Neural progenitor cell (in vitro differentiated cells): Measurements from ENCODE around the gene SLC17A9. TPM values are rescaled to one million over a fixed set of nuclear protein-coding genes. Genes with fewer than 3 reads are reported as not detected.

Source experiments
- DNase-seq: peaks from one replicate; pipeline ENCODE4 v3.0.0-alpha.2; 2016; ENCODE audit warnings: low spot score
- H2AFZ ChIP-seq: fragments of 200-600 bp; sonication (generic); replicated peaks from 2 replicates; pipeline ENCODE4 v1.6.1; 2016; ENCODE audit warnings: antibody characterized with exemption
- H3F3A ChIP-seq: fragments of 200-600 bp; sonication (generic); 2 replicates; pipeline ENCODE4 v1.6.1; 2016; ENCODE audit warnings: antibody characterized with exemption, low read depth
- H3K27ac ChIP-seq: fragments of 200-600 bp; sonication (generic); 2 replicates; pipeline ENCODE4 v1.5.1; 2016; ENCODE audit warnings: mild to moderate bottlenecking
- H3K27me3 ChIP-seq: fragments of 200-600 bp; sonication (generic); 2 replicates; pipeline ENCODE4 v1.6.1; 2016; ENCODE audit warnings: mild to moderate bottlenecking, moderate library complexity
- H3K36me3 ChIP-seq: fragments of 200-600 bp; sonication (generic); 2 replicates; pipeline ENCODE4 v1.5.1; 2016
- H3K4me1 ChIP-seq: fragments of 200-600 bp; sonication (generic); 2 replicates; pipeline ENCODE4 v1.6.1; 2016; ENCODE audit warnings: mixed run types
- H3K4me2 ChIP-seq: fragments of 200-600 bp; sonication (generic); 2 replicates; pipeline ENCODE4 v1.6.1; 2016
- H3K4me3 ChIP-seq: fragments of 200-600 bp; sonication (generic); 2 replicates; pipeline ENCODE4 v1.5.1; 2016
- H3K79me2 ChIP-seq: fragments of 200-600 bp; sonication (generic); 2 replicates; pipeline ENCODE4 v1.6.1; 2016; ENCODE audit warnings: low read depth
- H3K9ac ChIP-seq: fragments of 200-600 bp; sonication (generic); 2 replicates; pipeline ENCODE4 v1.6.1; 2016
- H3K9me3 ChIP-seq: fragments of 200-600 bp; sonication (generic); 2 replicates; pipeline ENCODE4 v1.5.1; 2016; ENCODE audit warnings: low read depth
- H4K20me1 ChIP-seq: fragments of 200-600 bp; sonication (generic); 2 replicates; pipeline ENCODE4 v1.6.1; 2016; ENCODE audit warnings: low read depth
- H3K27ac Mint-ChIP-seq: 3 replicates; pipeline ENCODE4 v1.8.0; 2021; ENCODE audit warnings: mixed read lengths
- H3K27me3 Mint-ChIP-seq: 2 replicates; pipeline ENCODE4 v1.8.0; 2022; ENCODE audit warnings: low read depth, mild to moderate bottlenecking, inconsistent platforms, moderate library complexity, mixed read lengths; ENCODE audit not compliant: insufficient read depth
- H3K36me3 Mint-ChIP-seq: 3 replicates; pipeline ENCODE4 v1.8.0; 2021; ENCODE audit warnings: mixed read lengths
- H3K4me1 Mint-ChIP-seq: 3 replicates; pipeline ENCODE4 v1.8.0; 2021; ENCODE audit warnings: mixed read lengths
- H3K4me3 Mint-ChIP-seq: 3 replicates; pipeline ENCODE4 v1.8.0; 2021; ENCODE audit warnings: mild to moderate bottlenecking, moderate library complexity, mixed read lengths
- H3K9me3 Mint-ChIP-seq: 3 replicates; pipeline ENCODE4 v1.8.0; 2020; ENCODE audit warnings: mixed read lengths
- CTCF ChIP-seq: fragments of 200-600 bp; sonication (generic); IDR thresholded peaks from 2 replicates; pipeline ENCODE4 v1.5.1; 2017; ENCODE audit warnings: antibody characterized with exemption, mild to moderate bottlenecking
- EZH2 ChIP-seq: fragments of 200-600 bp; sonication (generic); IDR thresholded peaks from 2 replicates; pipeline ENCODE4 v1.6.1; 2017; ENCODE audit warnings: antibody characterized with exemption, mild to moderate bottlenecking, moderate library complexity
- EZH2phosphoT487 ChIP-seq: fragments of 200-600 bp; sonication (generic); IDR thresholded peaks from 2 replicates; pipeline ENCODE4 v1.6.1; 2017; ENCODE audit warnings: antibody characterized with exemption
- total RNA-seq: library from RNA; depleted of rRNA; stranded (reverse); fragments of >200 nt; gene quantifications from 2 replicates; pipeline ENCODE4 v1.2.3, GENCODE V29; 2015; ENCODE audit warnings: low replicate concordance

SLC17A9 gene
- total RNA-seq, 1 donor from 2014 or later: 0.17 TPM

DNA sequence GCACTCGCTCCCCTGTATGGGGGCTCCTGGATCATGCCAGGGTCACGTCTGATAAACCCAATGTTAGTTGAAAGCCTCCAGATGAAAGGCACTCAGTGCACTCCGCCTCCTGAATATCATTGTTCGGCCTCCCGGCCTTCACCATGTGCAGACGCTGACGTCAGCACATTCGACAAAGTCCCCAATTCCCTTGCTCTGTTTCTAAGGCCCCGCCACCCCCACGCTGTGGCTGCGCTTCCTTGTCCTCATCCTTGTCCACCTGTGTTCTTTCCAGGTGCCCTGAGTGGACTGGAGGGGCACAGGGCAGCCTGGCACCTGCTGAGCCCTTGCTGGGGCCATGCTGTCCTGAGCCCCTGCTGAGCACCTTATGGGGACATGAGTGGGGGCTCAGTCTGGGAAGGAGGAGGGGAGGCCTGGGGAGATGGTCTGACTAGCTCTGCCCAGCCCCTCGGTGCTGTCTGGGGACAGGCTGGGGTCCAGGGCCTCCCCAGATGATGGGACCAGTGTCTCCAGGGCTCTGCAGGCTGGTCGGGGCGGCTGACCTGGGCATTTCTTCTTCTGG lies 64.1 kb downstream of the SLC17A9 start:
- peak overlapping the region; percentile 76 for H3K27ac Mint-ChIP-seq
- Histone ChIP-seq H3K9me3 (peaks cover 5% of the 10 kb centered on the region), H3K4me2 (no peak overlapping the region), H4K20me1 (no peaks in the 10 kb centered on the region), H3K27ac (no peak overlapping the region), H3F3A (peaks cover 15% of the 10 kb centered on the region), H3K4me3 (no peak overlapping the region), H3K79me2 (no peaks in the 10 kb centered on the region), H3K9ac (no peak overlapping the region), H3K27me3 (peaks cover 28% of the 10 kb centered on the region), H3K36me3 (no peaks in the 10 kb centered on the region), H3K4me1 (peaks cover 13% of the 10 kb centered on the region), H2AFZ (no peak overlapping the region)
- no peak for DNase-seq
- peaks cover 31% of the 10 kb centered on the region for H3K9me3 Mint-ChIP-seq
- peak overlapping the region; percentile 70 for H3K4me3 Mint-ChIP-seq
- TF ChIP-seq CTCF (no peak), EZH2phosphoT487 (no peak), EZH2 (no peak)
- peaks cover 38% of the 10 kb centered on the region for H3K27me3 Mint-ChIP-seq
- H3K4me1 Mint-ChIP-seq: peaks cover 29% of the 10 kb centered on the region
- H3K36me3 Mint-ChIP-seq: peaks cover 5% of the 10 kb centered on the region

GRCh38 chr20:63017076-63017825 lies 64.7 kb downstream of the SLC17A9 start:
- TF ChIP-seq CTCF (no peak), EZH2 (no peak), EZH2phosphoT487 (no peak)
- Histone ChIP-seq H3K9ac (no peak overlapping the region), H2AFZ (no peak overlapping the region), H3K36me3 (no peaks in the 10 kb centered on the region), H3K9me3 (peaks cover 5% of the 10 kb centered on the region), H4K20me1 (no peaks in the 10 kb centered on the region), H3K4me2 (no peak overlapping the region), H3K27ac (no peak overlapping the region), H3F3A (peaks cover 15% of the 10 kb centered on the region), H3K4me1 (peaks cover 13% of the 10 kb centered on the region), H3K27me3 (peaks cover 22% of the 10 kb centered on the region), H3K79me2 (no peaks in the 10 kb centered on the region), H3K4me3 (no peak overlapping the region)
- Mint-ChIP-seq H3K4me1 (peaks cover 32% of the 10 kb centered on the region), H3K4me3 (no peak overlapping the region), H3K27me3 (peaks cover 36% of the 10 kb centered on the region), H3K9me3 (peaks cover 28% of the 10 kb centered on the region), H3K36me3 (peaks cover 5% of the 10 kb centered on the region), H3K27ac (no peak overlapping the region)
- no peak for DNase-seq

GRCh38 chr20:63017826-63018411 lies 65.4 kb downstream of the SLC17A9 start:
- Histone ChIP-seq H3K27ac (no peak overlapping the region), H3K9me3 (peaks cover 5% of the 10 kb centered on the region), H3K4me3 (no peak overlapping the region), H3K27me3 (peaks cover 15% of the 10 kb centered on the region), H3K4me1 (peaks cover 13% of the 10 kb centered on the region), H4K20me1 (no peaks in the 10 kb centered on the region), H2AFZ (no peak overlapping the region), H3K4me2 (no peak overlapping the region), H3K79me2 (no peaks in the 10 kb centered on the region), H3K36me3 (no peaks in the 10 kb centered on the region), H3K9ac (no peak overlapping the region), H3F3A (peaks cover 15% of the 10 kb centered on the region)
- Mint-ChIP-seq H3K4me1 (peaks cover 35% of the 10 kb centered on the region), H3K4me3 (no peak overlapping the region), H3K27ac (no peak overlapping the region), H3K36me3 (peaks cover 4% of the 10 kb centered on the region), H3K9me3 (peaks cover 24% of the 10 kb centered on the region), H3K27me3 (peaks cover 30% of the 10 kb centered on the region)
- no peak for DNase-seq
- no peak for TF ChIP-seq EZH2phosphoT487
- TF ChIP-seq EZH2: no peak
- TF ChIP-seq CTCF: no peak

Other genes with a start within 250 kb of the SLC17A9 start
- gene NTSR1, start 243.9 kb upstream of the SLC17A9 start, total RNA-seq: 0.12 and 0.26 TPM in 2 replicates
- gene MRGBP, start 156.2 kb upstream of the SLC17A9 start, total RNA-seq: 14.0 and 18.1 TPM in 2 replicates
- 7.0 and 23.9 TPM in 2 replicates for gene OGFR, start 147.9 kb upstream of the SLC17A9 start, total RNA-seq
- gene COL9A3, start 135.7 kb upstream of the SLC17A9 start, total RNA-seq: 10.5 and 34.8 TPM in 2 replicates
- 29.1 and 36.3 TPM in 2 replicates for gene TCFL5, start 90.9 kb upstream of the SLC17A9 start, total RNA-seq
- gene DIDO1, start 26.2 kb upstream of the SLC17A9 start, total RNA-seq: 64.5 and 68.5 TPM in 2 replicates
- gene GID8, start 14.6 kb upstream of the SLC17A9 start, total RNA-seq: 48.7 and 50.0 TPM in 2 replicates
- gene BHLHE23, start 54.3 kb downstream of the SLC17A9 start, total RNA-seq: 0.22 TPM in 1 of 2 replicates, not detected in the other